BE2C (cell line): ENCODE results near the gene IGF1.

Experiments used
- DNase-seq: peaks from one replicate; pipeline ENCODE4 v3.0.0-alpha.2; 2020
- H3K27me3 ChIP-seq: fragments of 250-450 bp; sonication (Bioruptor Pico); 2 replicates; pipeline ENCODE4 v1.5.1; 2020; ENCODE audit warnings: mild to moderate bottlenecking
- H3K36me3 ChIP-seq: fragments of 250-450 bp; sonication (Bioruptor Pico); 2 replicates; pipeline ENCODE4 v1.5.1; 2020; ENCODE audit warnings: mild to moderate bottlenecking
- H3K4me1 ChIP-seq: fragments of 250-450 bp; sonication (Bioruptor Pico); 2 replicates; pipeline ENCODE4 v1.5.1; 2020
- H3K4me3 ChIP-seq: 2 replicates; pipeline ENCODE4 v1.5.1; 2011; ENCODE audit warnings: low read depth, low read length
- H3K9me3 ChIP-seq: fragments of 250-450 bp; sonication (Bioruptor Pico); 2 replicates; pipeline ENCODE4 v1.5.1; 2020
- TF ChIP-seq, protein P1 (sequence below): IDR thresholded peaks from 2 replicates; pipeline ENCODE4 v1.5.1; 2012; ENCODE audit warnings: mild to moderate bottlenecking, low read depth, low read length

The IGF1 gene

DNA sequence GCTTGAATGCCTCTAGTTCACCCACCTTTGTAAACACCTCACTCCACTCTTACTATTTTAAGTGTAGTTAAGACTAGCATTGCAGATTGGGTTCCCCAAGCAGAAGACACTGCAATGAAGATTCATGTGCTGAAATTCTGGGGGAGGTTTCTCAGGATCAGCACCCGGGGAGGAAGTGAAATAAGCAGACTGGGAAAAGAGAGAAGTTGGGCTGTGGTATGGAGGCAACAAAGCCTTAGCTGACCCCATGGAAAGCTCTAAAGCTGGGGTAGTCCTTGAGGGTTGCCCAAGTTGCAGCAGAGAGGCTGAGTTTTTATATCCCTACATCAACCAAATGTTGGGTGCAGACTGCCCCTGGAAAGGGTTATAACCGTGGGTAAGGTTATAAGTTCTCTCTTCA, 23.9 kb upstream of the IGF1 start:
- H3K9me3 ChIP-seq, result no peaks in the 10 kb centered on the region
- no peaks in the 10 kb centered on the region for H3K36me3 ChIP-seq
- TF ChIP-seq, protein P1, sequence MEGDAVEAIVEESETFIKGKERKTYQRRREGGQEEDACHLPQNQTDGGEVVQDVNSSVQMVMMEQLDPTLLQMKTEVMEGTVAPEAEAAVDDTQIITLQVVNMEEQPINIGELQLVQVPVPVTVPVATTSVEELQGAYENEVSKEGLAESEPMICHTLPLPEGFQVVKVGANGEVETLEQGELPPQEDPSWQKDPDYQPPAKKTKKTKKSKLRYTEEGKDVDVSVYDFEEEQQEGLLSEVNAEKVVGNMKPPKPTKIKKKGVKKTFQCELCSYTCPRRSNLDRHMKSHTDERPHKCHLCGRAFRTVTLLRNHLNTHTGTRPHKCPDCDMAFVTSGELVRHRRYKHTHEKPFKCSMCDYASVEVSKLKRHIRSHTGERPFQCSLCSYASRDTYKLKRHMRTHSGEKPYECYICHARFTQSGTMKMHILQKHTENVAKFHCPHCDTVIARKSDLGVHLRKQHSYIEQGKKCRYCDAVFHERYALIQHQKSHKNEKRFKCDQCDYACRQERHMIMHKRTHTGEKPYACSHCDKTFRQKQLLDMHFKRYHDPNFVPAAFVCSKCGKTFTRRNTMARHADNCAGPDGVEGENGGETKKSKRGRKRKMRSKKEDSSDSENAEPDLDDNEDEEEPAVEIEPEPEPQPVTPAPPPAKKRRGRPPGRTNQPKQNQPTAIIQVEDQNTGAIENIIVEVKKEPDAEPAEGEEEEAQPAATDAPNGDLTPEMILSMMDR, result no peak
- H3K4me3 ChIP-seq, result no peak overlapping the region
- H3K4me1 ChIP-seq, result no peaks in the 10 kb centered on the region
- no peak for DNase-seq
- no peaks in the 10 kb centered on the region for H3K27me3 ChIP-seq

DNA sequence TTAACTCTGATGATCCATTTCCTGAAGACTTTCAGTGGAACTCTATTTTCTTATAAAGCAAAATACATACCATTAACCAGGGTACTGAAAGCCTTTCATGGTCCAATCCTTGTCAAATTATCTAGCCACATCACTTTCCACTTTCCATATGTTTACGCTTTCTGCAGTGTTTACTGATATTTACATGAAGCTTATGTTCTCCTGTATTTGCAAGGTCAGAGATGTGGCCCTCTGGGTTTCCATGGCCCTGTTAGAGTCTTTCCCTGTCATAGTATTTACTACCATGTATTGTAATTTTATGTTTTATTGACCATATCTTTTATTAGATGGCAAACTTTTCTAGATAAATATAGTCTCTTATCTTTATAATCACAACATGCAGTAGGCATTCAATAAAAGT, 23.5 kb upstream of the IGF1 start:
- no peak overlapping the region for H3K4me3 ChIP-seq

DNA sequence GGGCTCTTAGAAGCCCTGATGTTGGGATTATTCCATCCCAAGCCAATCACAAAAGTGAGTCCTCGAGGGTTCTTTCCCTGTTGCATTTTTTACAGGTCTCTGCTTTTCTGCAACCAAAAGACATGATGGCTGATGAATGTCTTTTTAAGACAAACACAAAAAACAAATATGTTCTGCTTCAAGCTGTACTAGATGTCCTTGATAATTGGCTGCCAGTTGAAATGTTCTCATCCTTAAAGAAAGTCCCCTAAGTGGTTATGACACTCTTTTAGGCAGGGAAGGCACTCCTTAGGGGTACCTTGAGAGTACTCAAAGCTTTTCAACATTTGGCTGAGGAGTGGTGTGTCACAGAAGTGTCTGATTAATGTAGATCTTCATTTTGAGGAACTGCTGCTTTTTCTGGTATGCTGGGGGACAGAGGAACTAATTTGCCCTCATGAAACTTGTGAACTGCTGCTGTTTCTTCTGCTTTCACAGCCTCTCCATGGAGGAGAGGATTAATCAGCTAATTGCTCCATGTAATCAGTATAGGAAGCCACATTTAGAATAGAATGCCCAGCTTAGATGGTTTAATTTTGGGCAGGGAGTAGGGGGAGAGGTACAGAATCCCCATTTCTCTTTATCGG, 22.8 kb upstream of the IGF1 start:
- no peaks in the 10 kb centered on the region for H3K36me3 ChIP-seq
- H3K27me3 ChIP-seq, result no peaks in the 10 kb centered on the region
- no peaks in the 10 kb centered on the region for H3K9me3 ChIP-seq
- TF ChIP-seq, protein P1, result no peak
- no peak overlapping the region for H3K4me3 ChIP-seq
- DNase-seq, result no peak
- no peaks in the 10 kb centered on the region for H3K4me1 ChIP-seq

More for the DNA sequence above, 23.5 kb upstream of the IGF1 start:
- H3K27me3 ChIP-seq, result no peaks in the 10 kb centered on the region
- H3K36me3 ChIP-seq, result no peaks in the 10 kb centered on the region
- no peaks in the 10 kb centered on the region for H3K4me1 ChIP-seq
- H3K9me3 ChIP-seq, result no peaks in the 10 kb centered on the region
- no peak for DNase-seq
- TF ChIP-seq, protein P1, result no peak

DNA sequence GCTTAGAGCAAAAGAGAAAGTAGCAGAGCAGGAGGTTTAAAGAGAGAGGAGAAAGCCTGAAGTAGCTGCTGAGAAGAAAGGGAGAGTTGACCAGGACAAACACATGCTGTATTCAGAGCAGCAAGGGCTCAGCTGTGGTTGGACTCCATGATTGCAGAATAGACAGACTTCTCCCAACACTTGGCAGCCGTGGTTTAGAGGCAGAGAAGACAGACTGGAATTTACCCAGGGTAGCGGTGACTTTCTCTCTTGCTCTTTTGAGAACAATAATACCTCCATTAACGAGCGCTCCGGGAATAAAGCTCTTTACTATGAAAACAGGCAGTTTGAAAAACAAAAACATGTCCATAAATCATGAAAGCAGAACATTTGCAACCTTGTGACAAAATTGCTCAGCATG, 21.4 kb upstream of the IGF1 start:
- no peak for DNase-seq
- no peaks in the 10 kb centered on the region for H3K4me1 ChIP-seq
- H3K36me3 ChIP-seq, result no peaks in the 10 kb centered on the region
- no peaks in the 10 kb centered on the region for H3K27me3 ChIP-seq
- TF ChIP-seq, protein P1, result no peak
- H3K9me3 ChIP-seq, result no peaks in the 10 kb centered on the region
- H3K4me3 ChIP-seq, result no peak overlapping the region

DNA sequence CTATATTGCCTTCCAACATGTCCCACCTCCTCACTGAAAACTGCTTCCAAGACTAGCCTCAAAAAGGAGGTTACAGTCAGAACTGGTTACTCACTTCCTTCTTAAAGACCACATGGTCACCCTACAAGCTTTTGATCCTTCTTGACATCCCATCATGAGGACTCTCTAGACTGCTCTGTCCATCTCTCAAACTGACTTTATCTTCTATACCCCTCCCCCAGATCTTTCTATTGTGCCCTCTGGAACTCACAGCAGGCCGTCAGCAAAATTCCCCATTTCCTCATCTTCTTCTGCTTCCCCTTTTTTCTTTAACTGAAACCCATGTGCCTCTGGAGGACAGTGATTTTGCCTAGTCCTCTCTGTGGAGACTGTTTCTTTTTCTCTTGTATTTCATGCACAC, 18.1 kb upstream of the IGF1 start:
- Histone ChIP-seq H3K36me3 (no peaks in the 10 kb centered on the region), H3K4me3 (no peak overlapping the region), H3K9me3 (no peaks in the 10 kb centered on the region; the same call in 1 of the 2 replicates), H3K27me3 (no peaks in the 10 kb centered on the region), H3K4me1 (no peaks in the 10 kb centered on the region)
- DNase-seq, result no peak
- TF ChIP-seq, protein P1, result no peak

DNA sequence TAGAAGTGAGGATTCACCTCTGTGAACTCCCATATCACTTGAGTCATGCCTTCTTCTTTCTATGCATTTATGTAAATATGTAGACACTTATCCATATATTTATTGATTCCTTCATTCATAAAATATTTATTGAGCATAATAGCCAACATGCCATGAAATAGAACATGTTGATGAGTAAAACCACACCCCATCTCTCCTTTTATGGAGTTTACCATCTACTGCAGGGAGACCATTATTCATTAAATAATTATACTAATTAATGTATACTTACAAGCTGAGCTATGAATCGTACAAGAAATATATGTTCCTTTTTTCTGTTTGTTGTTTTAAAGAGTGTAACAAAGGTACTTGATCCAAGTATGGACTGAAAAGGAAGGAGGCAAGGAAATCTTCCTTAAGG, 17.4 kb upstream of the IGF1 start:
- H3K4me3 ChIP-seq, result no peak overlapping the region
- H3K4me1 ChIP-seq, result no peaks in the 10 kb centered on the region
- no peak for DNase-seq
- H3K27me3 ChIP-seq, result no peaks in the 10 kb centered on the region
- no peaks in the 10 kb centered on the region; the same call in 1 of the 2 replicates for H3K9me3 ChIP-seq
- no peaks in the 10 kb centered on the region for H3K36me3 ChIP-seq
- TF ChIP-seq, protein P1, result no peak
